Mesendoderm (in vitro differentiated cells): ENCODE measurements around the gene NSD2.
A peak's percentile ranks its signal among the peaks of the same experiment; 100 is the strongest.

Experiments used
- DNase-seq: peaks from one replicate; pipeline ENCODE4 v3.0.0; 2013
- H2AK5ac ChIP-seq: 2 replicates; pipeline ENCODE4 v1.6.1; 2013; ENCODE audit warnings: low read length, inconsistent platforms
- H2BK120ac ChIP-seq: 2 replicates; pipeline ENCODE4 v1.6.1; 2013; ENCODE audit warnings: low read depth, mild to moderate bottlenecking, low read length, moderate library complexity, mixed read lengths
- H2BK15ac ChIP-seq: replicated peaks from 2 replicates; pipeline ENCODE4 v1.6.1; 2013; ENCODE audit warnings: low read depth, mild to moderate bottlenecking, moderate library complexity
- H2BK5ac ChIP-seq: 2 replicates; pipeline ENCODE4 v1.6.1; 2013; ENCODE audit warnings: low read length, inconsistent platforms
- H3K18ac ChIP-seq: 2 replicates; pipeline ENCODE4 v1.6.1; 2013; ENCODE audit warnings: mild to moderate bottlenecking, low read length, mixed read lengths
- H3K23ac ChIP-seq: one replicate; pipeline ENCODE4 v1.6.1; 2013; ENCODE audit warnings: low read length
- H3K27ac ChIP-seq: 2 replicates; pipeline ENCODE4 v1.5.1; 2013; ENCODE audit warnings: low read depth, mild to moderate bottlenecking, inconsistent platforms, low read length, moderate library complexity
- H3K27me3 ChIP-seq: 2 replicates; pipeline ENCODE4 v1.6.1; 2013; ENCODE audit warnings: low read length, control low read depth, mild to moderate bottlenecking, inconsistent platforms; ENCODE audit not compliant: insufficient read depth, poor library complexity
- H3K36me3 ChIP-seq: 2 replicates; pipeline ENCODE4 v1.6.1; 2013; ENCODE audit warnings: low read length, inconsistent platforms; ENCODE audit not compliant: control insufficient read depth, insufficient read depth
- H3K4ac ChIP-seq: one replicate; pipeline ENCODE4 v1.6.1; 2013; ENCODE audit warnings: low read depth, mild to moderate bottlenecking, low read length, moderate library complexity
- H3K4me1 ChIP-seq: 2 replicates; pipeline ENCODE4 v1.6.1; 2013; ENCODE audit warnings: low read depth, low read length, inconsistent platforms; ENCODE audit not compliant: control insufficient read depth
- H3K4me2 ChIP-seq: 2 replicates; pipeline ENCODE4 v1.6.1; 2013; ENCODE audit warnings: low read length
- H3K4me3 ChIP-seq: 2 replicates; pipeline ENCODE4 v1.5.1; 2013; ENCODE audit warnings: mild to moderate bottlenecking, low read length
- H3K56ac ChIP-seq: one replicate; pipeline ENCODE4 v1.6.1; 2013; ENCODE audit warnings: low read length
- H3K79me1 ChIP-seq: 2 replicates; pipeline ENCODE4 v1.6.1; 2013; ENCODE audit warnings: low read length, inconsistent platforms
- H3K79me2 ChIP-seq: 2 replicates; pipeline ENCODE4 v1.6.1; 2013; ENCODE audit warnings: mild to moderate bottlenecking, low read length; ENCODE audit not compliant: control insufficient read depth, insufficient read depth
- H3K9ac ChIP-seq: 2 replicates; pipeline ENCODE4 v1.6.1; 2013; ENCODE audit warnings: low read length, inconsistent platforms
- H4K5ac ChIP-seq: one replicate; pipeline ENCODE4 v1.6.1; 2013; ENCODE audit warnings: low read length
- H4K8ac ChIP-seq: one replicate; pipeline ENCODE4 v1.6.1; 2013; ENCODE audit warnings: low read depth, mild to moderate bottlenecking, control low read depth, low read length, moderate library complexity
- WGBS: extraction: QIAGEN DNeasy Blood & Tissue Kit; methylation state at CpG from one replicate; pipeline ENCODE4 v1.1.7; 2013; ENCODE audit warnings: low lambda C conversion rate, missing lambda C conversion rate; ENCODE audit not compliant: insufficient coverage; ENCODE audit errors: extremely low coverage; 5-methylcytosine and 5-hydroxymethylcytosine counted together

Gene NSD2

GRCh38 chr4:1899149-1900086 lies 28.2 kb downstream of the NSD2 start:
- Histone ChIP-seq H3K18ac (no peak overlapping the region), H3K23ac (no peak overlapping the region), H4K8ac (no peak overlapping the region), H3K27me3 (no peaks in the 10 kb centered on the region), H3K36me3 (peaks cover 8% of the 10 kb centered on the region), H2BK5ac (no peak overlapping the region), H3K9ac (no peak overlapping the region), H2AK5ac (no peak overlapping the region), H3K27ac (no peak overlapping the region), H3K79me1 (peaks cover 30% of the 10 kb centered on the region), H3K79me2 (peaks cover 20% of the 10 kb centered on the region), H4K5ac (no peak overlapping the region), H2BK120ac (no peak overlapping the region), H3K4me1 (no peaks in the 10 kb centered on the region), H3K56ac (no peak overlapping the region), H3K4me3 (no peak overlapping the region), H3K4me2 (no peak overlapping the region), H2BK15ac (no peak overlapping the region), H3K4ac (no peak overlapping the region)
- peak; percentile 86 for DNase-seq
- WGBS, result no CpG with 5 or more reads among the region's 15 CpGs

DNA sequence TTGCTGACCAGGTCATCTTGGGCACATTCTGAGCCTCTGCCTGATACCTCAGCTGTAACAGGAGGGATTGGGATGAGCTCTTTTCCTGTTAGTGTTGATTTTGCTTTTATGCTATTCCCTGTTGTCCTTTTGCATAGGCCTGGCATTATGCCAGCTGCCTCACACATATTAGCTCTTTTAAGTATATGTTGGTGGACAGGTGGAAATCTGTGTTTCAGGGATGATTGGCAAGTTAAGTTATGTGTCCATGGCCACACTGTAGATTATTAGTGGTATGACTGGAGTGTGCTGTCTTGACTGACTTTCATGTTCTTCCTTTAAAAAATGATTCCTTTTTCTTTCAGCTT lies 28.9 kb downstream of the NSD2 start:
- Histone ChIP-seq H3K4me1 (no peaks in the 10 kb centered on the region), H2BK5ac (no peak overlapping the region), H3K79me1 (peaks cover 30% of the 10 kb centered on the region), H3K4me2 (no peak overlapping the region), H4K5ac (no peak overlapping the region), H3K23ac (no peak overlapping the region), H3K27ac (no peak overlapping the region), H4K8ac (no peak overlapping the region), H3K4ac (no peak overlapping the region), H2BK120ac (no peak overlapping the region), H3K79me2 (peaks cover 20% of the 10 kb centered on the region), H2BK15ac (no peak overlapping the region), H3K4me3 (no peak overlapping the region), H3K27me3 (no peaks in the 10 kb centered on the region), H3K9ac (no peak overlapping the region), H3K18ac (no peak overlapping the region), H3K56ac (no peak overlapping the region), H3K36me3 (peaks cover 8% of the 10 kb centered on the region), H2AK5ac (no peak overlapping the region)
- DNase-seq, result no peak

DNA sequence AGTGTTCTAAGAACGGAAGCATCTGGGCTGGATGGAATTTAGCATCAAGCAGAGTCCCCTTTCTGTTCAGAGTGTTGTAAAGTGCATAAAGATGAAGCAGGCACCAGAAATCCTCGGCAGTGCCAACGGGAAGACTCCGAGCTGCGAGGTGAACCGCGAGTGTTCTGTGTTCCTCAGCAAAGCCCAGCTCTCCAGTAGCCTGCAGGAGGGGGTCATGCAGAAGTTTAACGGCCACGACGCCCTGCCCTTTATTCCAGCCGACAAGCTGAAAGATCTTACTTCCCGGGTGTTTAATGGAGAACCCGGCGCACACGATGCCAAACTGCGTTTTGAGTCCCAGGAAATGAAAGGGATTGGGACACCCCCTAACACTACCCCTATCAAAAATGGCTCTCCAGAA lies 29.4 kb downstream of the NSD2 start:
- Histone ChIP-seq H4K8ac (no peak overlapping the region), H3K4me2 (no peak overlapping the region), H2AK5ac (no peak overlapping the region), H4K5ac (no peak overlapping the region), H3K27ac (no peak overlapping the region), H3K56ac (no peak overlapping the region), H3K27me3 (no peaks in the 10 kb centered on the region), H2BK120ac (no peak overlapping the region), H3K79me1 (peaks cover 30% of the 10 kb centered on the region), H3K18ac (no peak overlapping the region), H3K4ac (no peak overlapping the region), H3K4me3 (no peak overlapping the region), H3K23ac (no peak overlapping the region), H3K36me3 (peaks cover 8% of the 10 kb centered on the region), H2BK15ac (no peak overlapping the region), H3K4me1 (no peaks in the 10 kb centered on the region), H2BK5ac (no peak overlapping the region), H3K9ac (no peak overlapping the region), H3K79me2 (peaks cover 18% of the 10 kb centered on the region)
- no peak for DNase-seq
- WGBS, result no CpG with 5 or more reads among the region's 16 CpGs

DNA sequence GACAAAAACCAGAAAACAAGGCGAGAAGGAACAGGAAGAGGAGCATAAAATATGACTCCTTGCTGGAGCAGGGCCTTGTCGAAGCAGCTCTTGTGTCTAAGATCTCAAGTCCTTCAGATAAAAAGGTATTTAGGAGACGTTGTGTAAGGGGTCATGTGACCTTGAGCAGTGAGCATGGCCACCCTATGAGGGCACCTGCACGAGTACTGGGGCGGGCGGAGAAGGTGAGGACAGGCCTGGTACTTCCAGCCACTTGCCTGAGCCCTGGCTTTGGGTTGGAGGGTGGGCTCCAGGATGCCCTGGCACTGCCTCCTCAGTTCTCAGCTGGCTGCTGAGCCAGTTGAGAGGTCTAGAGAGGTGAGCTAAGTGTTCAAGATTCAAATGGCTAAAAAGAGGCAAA lies 29.9 kb downstream of the NSD2 start:
- no peak overlapping the region for H3K4me2 ChIP-seq
- no peak overlapping the region for H2BK5ac ChIP-seq
- H3K4ac ChIP-seq, result no peak overlapping the region
- peaks cover 28% of the 10 kb centered on the region for H3K79me1 ChIP-seq
- WGBS, result no CpG with 5 or more reads among the region's 6 CpGs
- no peak overlapping the region for H4K8ac ChIP-seq
- peaks cover 17% of the 10 kb centered on the region for H3K79me2 ChIP-seq
- H4K5ac ChIP-seq, result no peak overlapping the region
- H3K9ac ChIP-seq, result no peak overlapping the region
- peaks cover 8% of the 10 kb centered on the region for H3K36me3 ChIP-seq
- no peak overlapping the region for H2AK5ac ChIP-seq
- no peak overlapping the region for H2BK120ac ChIP-seq
- no peak overlapping the region for H3K23ac ChIP-seq
- no peak overlapping the region for H3K18ac ChIP-seq
- no peak for DNase-seq
- no peak overlapping the region for H3K4me3 ChIP-seq
- H2BK15ac ChIP-seq, result no peak overlapping the region
- H3K27ac ChIP-seq, result no peak overlapping the region
- no peaks in the 10 kb centered on the region for H3K27me3 ChIP-seq
- H3K4me1 ChIP-seq, result no peaks in the 10 kb centered on the region
- no peak overlapping the region for H3K56ac ChIP-seq

GRCh38 chr4:1902243-1902642 lies 31.1 kb downstream of the NSD2 start:
- H2BK5ac ChIP-seq, result no peak overlapping the region
- H3K27me3 ChIP-seq, result no peaks in the 10 kb centered on the region
- H3K18ac ChIP-seq, result no peak overlapping the region
- H2BK15ac ChIP-seq, result no peak overlapping the region
- H3K9ac ChIP-seq, result no peak overlapping the region
- no peak for DNase-seq
- no peak overlapping the region for H3K56ac ChIP-seq
- no peaks in the 10 kb centered on the region for H3K4me1 ChIP-seq
- H3K36me3 ChIP-seq, result peaks cover 10% of the 10 kb centered on the region
- H3K27ac ChIP-seq, result no peak overlapping the region
- no peak overlapping the region for H4K5ac ChIP-seq
- H3K23ac ChIP-seq, result no peak overlapping the region
- peaks cover 17% of the 10 kb centered on the region for H3K79me2 ChIP-seq
- no peak overlapping the region for H4K8ac ChIP-seq
- WGBS, result no CpG with 5 or more reads among the region's 2 CpGs
- H3K79me1 ChIP-seq, result peaks cover 28% of the 10 kb centered on the region
- no peak overlapping the region for H3K4me3 ChIP-seq
- H3K4ac ChIP-seq, result no peak overlapping the region
- H2AK5ac ChIP-seq, result no peak overlapping the region
- H2BK120ac ChIP-seq, result no peak overlapping the region
- no peak overlapping the region for H3K4me2 ChIP-seq

GRCh38 chr4:1903035-1903434 lies 31.8 kb downstream of the NSD2 start:
- Histone ChIP-seq H3K56ac (no peak overlapping the region), H3K23ac (no peak overlapping the region), H3K36me3 (peaks cover 10% of the 10 kb centered on the region)

More at GRCh38 chr4:1903035-1903434, 31.8 kb downstream of the NSD2 start:
- Histone ChIP-seq H3K27ac (no peak overlapping the region), H3K4me2 (no peak overlapping the region), H3K79me2 (peaks cover 18% of the 10 kb centered on the region), H2BK5ac (no peak overlapping the region), H3K4me3 (no peak overlapping the region), H3K18ac (no peak overlapping the region), H2AK5ac (no peak overlapping the region), H2BK120ac (no peak overlapping the region), H3K9ac (no peak overlapping the region), H4K5ac (no peak overlapping the region), H3K4ac (no peak overlapping the region), H3K27me3 (no peaks in the 10 kb centered on the region), H3K4me1 (no peaks in the 10 kb centered on the region), H3K79me1 (peaks cover 30% of the 10 kb centered on the region), H4K8ac (no peak overlapping the region), H2BK15ac (no peak overlapping the region)
- WGBS, result no CpG with 5 or more reads among the region's 1 CpG
- no peak for DNase-seq
